HEK293T (cell line): ENCODE results near the gene SERGEF.

Experiments used
- CTCF ChIA-PET: fragments of 350-600 bp; formaldehyde crosslinking; extraction: SDS; loops from one replicate; lab custom pipeline; 2021; ENCODE audit warnings: antibody characterized with exemption, inconsistent platforms; lab: Yijun Ruan, JAX
- POLR2A ChIA-PET: fragments of 350-600 bp; formaldehyde crosslinking; extraction: SDS; loops from one replicate; lab custom pipeline; 2020; ENCODE audit warnings: antibody characterized with exemption, inconsistent platforms; lab: Yijun Ruan, JAX
- DNase-seq: peaks from one replicate; pipeline ENCODE4 v3.0.0; 2012; ENCODE audit warnings: mixed read lengths; ENCODE audit errors: extremely low spot score
- ARNT ChIP-seq: fragments of 450-650 bp; IDR thresholded peaks from 2 replicates; pipeline ENCODE4 v1.6.1; 2017; ENCODE audit warnings: mild to moderate bottlenecking
- BHLHE40 ChIP-seq: fragments of 450-650 bp; IDR thresholded peaks from 2 replicates; pipeline ENCODE4 v1.6.1; 2016; ENCODE audit warnings: mild to moderate bottlenecking, moderate library complexity, borderline replicate concordance
- CTBP1 ChIP-seq: fragments of 450-650 bp; IDR thresholded peaks from 2 replicates; pipeline ENCODE4 v1.6.1; 2016; ENCODE audit warnings: borderline replicate concordance
- ELF4 ChIP-seq: fragments of 450-650 bp; IDR thresholded peaks from 2 replicates; pipeline ENCODE4 v1.6.1; 2017; ENCODE audit warnings: antibody characterized with exemption
- FOXA1 ChIP-seq: fragments of 450-650 bp; IDR thresholded peaks from 2 replicates; pipeline ENCODE4 v1.6.1; 2016; ENCODE audit warnings: mild to moderate bottlenecking
- FOXK2 ChIP-seq: fragments of 450-650 bp; IDR thresholded peaks from 2 replicates; pipeline ENCODE4 v1.6.1; 2016; ENCODE audit warnings: mild to moderate bottlenecking
- FOXM1 ChIP-seq: fragments of 450-650 bp; IDR thresholded peaks from 2 replicates; pipeline ENCODE4 v1.6.1; 2017; ENCODE audit warnings: mild to moderate bottlenecking, borderline replicate concordance
- HDGF ChIP-seq: fragments of 450-650 bp; IDR thresholded peaks from 2 replicates; pipeline ENCODE4 v1.6.1; 2017; ENCODE audit warnings: antibody characterized with exemption, borderline replicate concordance
- L3MBTL2 ChIP-seq: fragments of 450-650 bp; conservative IDR thresholded peaks from 2 replicates; pipeline ENCODE4 v1.6.1; 2016; ENCODE audit warnings: mild to moderate bottlenecking
- LEF1 ChIP-seq: fragments of 450-650 bp; IDR thresholded peaks from 2 replicates; pipeline ENCODE4 v1.6.1; 2017; ENCODE audit warnings: mild to moderate bottlenecking, borderline replicate concordance
- NFRKB ChIP-seq: fragments of 450-650 bp; IDR thresholded peaks from 2 replicates; pipeline ENCODE4 v1.6.1; 2016; ENCODE audit warnings: mild to moderate bottlenecking, moderate library complexity
- SP1 ChIP-seq: fragments of 450-650 bp; IDR thresholded peaks from 2 replicates; pipeline ENCODE4 v1.6.1; 2017
- SUZ12 ChIP-seq: fragments of 450-650 bp; IDR thresholded peaks from 2 replicates; pipeline ENCODE4 v1.6.1; 2016; ENCODE audit warnings: mild to moderate bottlenecking
- TARDBP ChIP-seq: fragments of 450-650 bp; IDR thresholded peaks from 2 replicates; pipeline ENCODE4 v1.6.1; 2016
- ZNF384 ChIP-seq: fragments of 450-650 bp; IDR thresholded peaks from 2 replicates; pipeline ENCODE4 v1.6.1; 2016
- TF ChIP-seq, protein P1 (sequence below): fragments of 450-650 bp; IDR thresholded peaks from 2 replicates; pipeline ENCODE4 v1.6.1; 2016

SERGEF gene

DNA sequence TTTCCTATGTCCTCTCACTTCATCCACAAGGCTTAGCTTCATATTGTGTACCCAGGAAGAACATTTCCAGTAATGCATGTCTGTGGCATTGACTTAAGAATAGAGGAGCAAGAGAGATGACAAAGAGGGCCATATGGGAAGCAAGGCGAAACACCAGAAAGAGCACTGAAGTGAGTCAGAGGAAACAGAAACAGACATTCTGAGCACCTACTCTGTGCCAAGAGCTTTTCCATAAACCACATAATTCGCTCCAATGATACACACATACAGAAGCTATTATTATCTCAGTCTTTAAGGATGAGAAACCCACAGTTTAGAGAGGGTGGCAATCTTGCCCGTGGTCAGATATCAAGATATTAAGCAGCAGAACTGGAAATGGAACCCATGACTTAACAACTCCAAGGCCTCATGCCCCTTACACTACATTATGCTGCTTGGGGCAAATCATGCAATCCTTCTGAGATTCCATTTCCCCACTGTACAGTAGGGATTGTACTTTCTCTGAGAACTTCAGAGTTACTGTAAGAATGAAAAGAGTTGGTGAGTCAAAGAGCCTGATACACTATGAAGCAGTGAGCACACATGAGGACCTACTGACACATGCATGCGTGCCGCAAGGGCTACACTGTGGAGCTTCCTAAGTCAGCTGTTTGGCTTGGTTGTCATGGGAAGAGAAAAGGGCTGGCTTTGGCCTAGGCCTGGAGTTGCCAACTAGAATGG is 151.7 kb downstream of the SERGEF start:
- CTCF ChIA-PET = no interaction called here
- TF ChIP-seq CTBP1 = no peak
- TF ChIP-seq ARNT = no peak
- POLR2A ChIA-PET = no interaction called here
- DNase-seq = no peak

DNA sequence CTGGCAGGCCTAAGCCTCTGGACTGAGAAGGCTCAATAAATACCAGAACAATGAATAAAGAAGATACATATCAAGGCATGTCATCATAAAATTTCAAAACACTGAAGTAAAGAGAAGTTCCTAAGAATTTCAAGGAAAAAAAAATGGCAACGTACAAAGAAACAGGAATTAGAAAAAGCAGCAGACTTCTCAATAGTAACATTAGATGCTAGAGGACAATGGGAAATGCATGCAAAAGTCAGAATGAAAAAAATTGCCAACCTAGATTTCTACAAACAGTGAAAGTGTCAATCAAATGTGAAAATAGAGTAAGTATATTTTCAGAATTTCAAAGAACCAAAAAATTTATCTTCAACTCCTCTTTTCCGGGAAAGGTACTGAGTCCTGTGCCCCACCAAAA is 153.3 kb downstream of the SERGEF start:
- no peak for TF ChIP-seq L3MBTL2
- TF ChIP-seq, protein P1, sequence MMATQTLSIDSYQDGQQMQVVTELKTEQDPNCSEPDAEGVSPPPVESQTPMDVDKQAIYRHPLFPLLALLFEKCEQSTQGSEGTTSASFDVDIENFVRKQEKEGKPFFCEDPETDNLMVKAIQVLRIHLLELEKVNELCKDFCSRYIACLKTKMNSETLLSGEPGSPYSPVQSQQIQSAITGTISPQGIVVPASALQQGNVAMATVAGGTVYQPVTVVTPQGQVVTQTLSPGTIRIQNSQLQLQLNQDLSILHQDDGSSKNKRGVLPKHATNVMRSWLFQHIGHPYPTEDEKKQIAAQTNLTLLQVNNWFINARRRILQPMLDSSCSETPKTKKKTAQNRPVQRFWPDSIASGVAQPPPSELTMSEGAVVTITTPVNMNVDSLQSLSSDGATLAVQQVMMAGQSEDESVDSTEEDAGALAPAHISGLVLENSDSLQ = peak; percentile 15; the same call in 1 of the 2 replicates
- POLR2A ChIA-PET = no interaction called here
- no peak for DNase-seq
- CTCF ChIA-PET = no interaction called here

DNA sequence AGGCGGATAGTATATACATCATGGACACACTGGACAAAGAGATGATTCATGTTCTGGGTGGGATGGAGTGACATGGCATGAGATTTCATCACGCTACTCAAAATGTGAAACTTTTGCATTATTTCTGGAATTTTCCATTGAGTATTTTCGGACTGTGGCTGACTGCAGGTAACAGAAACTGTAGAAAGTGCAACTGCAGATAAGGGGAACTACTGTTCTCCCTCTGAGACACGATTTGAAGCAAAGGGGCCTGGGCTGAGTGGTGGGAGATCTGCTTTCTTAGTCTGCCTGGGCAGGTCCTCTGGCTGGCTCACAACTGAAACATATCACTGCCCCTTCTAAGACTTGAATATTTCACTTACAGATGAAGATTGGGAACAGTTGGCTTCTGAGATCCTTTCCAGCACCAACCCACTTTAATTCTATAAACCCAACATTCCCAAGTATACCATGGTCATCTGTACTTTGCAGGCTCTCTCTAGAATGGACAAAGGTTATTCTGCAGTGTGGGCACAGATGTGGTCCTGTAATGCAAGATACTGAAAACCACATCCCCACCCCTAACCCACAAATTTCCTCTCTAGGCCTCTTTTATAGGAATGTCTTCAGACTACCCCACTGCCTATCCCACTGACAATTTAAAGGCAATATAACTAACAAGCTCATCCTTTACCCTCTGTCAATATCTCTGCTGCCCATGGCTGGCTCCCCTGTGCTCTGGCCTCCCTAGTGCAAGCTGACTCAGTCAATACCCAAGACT is 157.1 kb downstream of the SERGEF start:
- DNase-seq = no peak
- ChIA-PET CTCF (no interaction called here), POLR2A (no interaction called here)
- TF ChIP-seq FOXM1 = no peak
- no peak for TF ChIP-seq NFRKB
- no peak for TF ChIP-seq HDGF
- TF ChIP-seq SUZ12 = no peak
- no peak for TF ChIP-seq SP1
- TF ChIP-seq, protein P1 = no peak
- TF ChIP-seq ZNF384 = no peak
- TF ChIP-seq LEF1 = no peak
- no peak for TF ChIP-seq TARDBP
- no peak for TF ChIP-seq FOXK2
- no peak for TF ChIP-seq ELF4
- TF ChIP-seq L3MBTL2 = no peak
- TF ChIP-seq FOXA1 = no peak
- TF ChIP-seq ARNT = no peak

DNA sequence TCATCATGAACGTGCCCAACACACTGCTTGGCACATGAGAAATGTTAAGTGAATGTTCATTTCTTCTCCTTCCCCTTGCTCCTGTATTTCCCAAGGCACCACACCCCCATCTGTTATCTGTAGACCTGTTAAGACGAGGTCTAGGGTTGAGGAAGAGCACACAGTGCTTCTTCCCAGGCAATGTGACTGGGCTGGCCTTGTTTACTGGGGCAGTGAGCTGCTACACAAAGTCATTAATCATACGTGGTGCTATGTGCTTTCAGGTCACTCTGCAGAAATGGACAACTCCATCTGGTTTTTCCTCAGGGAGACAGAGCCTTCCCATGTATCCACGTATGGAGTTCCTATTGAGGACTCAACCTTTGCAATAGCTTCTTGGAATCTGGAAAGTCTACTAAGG is 159.6 kb downstream of the SERGEF start:
- no peak for DNase-seq
- CTCF ChIA-PET = interaction anchor here (2.1 kb wide), 1 partner anchor 11 kb away, joined by 12 read pairs; no protein-coding TSS in a partner anchor
- no peak for TF ChIP-seq LEF1
- TF ChIP-seq L3MBTL2 = no peak
- no peak for TF ChIP-seq SP1
- TF ChIP-seq ELF4 = no peak
- TF ChIP-seq HDGF = no peak
- TF ChIP-seq TARDBP = no peak
- no peak for TF ChIP-seq NFRKB
- no peak for TF ChIP-seq ZNF384
- no peak for TF ChIP-seq FOXA1
- no peak for TF ChIP-seq FOXM1
- no peak for TF ChIP-seq CTBP1
- TF ChIP-seq BHLHE40 = no peak
- TF ChIP-seq ARNT = no peak
- TF ChIP-seq SUZ12 = no peak
- TF ChIP-seq, protein P1 = no peak
- TF ChIP-seq FOXK2 = no peak
- POLR2A ChIA-PET = no interaction called here

DNA sequence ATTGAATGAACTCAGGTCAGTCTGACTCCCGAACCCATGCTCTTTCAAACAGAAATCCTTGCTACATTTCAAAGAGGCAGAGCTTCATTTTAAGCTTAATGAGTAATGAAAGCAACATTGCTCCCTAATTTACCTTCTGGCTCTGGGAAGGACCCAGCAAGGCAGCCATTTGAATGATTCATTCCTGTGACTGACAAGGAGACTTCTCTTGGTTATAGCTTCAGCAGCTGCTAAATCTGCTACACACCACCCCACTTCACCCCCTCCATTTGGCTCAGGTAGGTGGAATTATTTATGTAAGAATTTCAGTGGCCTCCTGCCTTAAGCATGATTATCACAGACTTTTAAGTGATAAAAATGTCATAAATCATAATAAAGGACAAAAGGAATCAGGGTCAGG is 160.6 kb downstream of the SERGEF start:
- no peak for DNase-seq
- ChIA-PET POLR2A (no interaction called here), CTCF (no interaction called here)
- TF ChIP-seq TARDBP (no peak), ZNF384 (no peak), FOXK2 (no peak), HDGF (no peak), ELF4 (no peak), SP1 (no peak), FOXA1 (no peak), SUZ12 (no peak), NFRKB (no peak)

DNA sequence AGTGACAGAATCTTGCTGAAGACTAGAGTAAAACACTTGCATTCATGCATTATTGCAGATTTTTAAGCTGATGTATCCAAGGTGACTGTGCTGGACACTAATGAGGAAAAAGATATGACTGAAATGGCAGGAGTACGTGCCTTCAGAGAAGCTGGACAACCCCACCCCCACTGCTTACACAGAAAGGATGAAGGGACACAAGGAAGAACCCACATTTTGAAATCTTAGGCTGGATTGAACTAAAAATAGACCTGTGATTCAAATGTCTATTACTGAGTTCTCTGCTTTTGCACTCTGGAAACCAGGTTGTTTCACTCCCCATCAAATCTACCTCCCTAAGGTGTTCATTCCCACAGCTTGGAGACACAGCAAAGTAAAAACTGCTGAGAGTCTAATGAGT is 161.2 kb downstream of the SERGEF start:
- TF ChIP-seq HDGF = no peak
- TF ChIP-seq BHLHE40 = no peak
- no peak for TF ChIP-seq ZNF384
- no peak for TF ChIP-seq TARDBP
- TF ChIP-seq L3MBTL2 = no peak
- no peak for TF ChIP-seq NFRKB
- TF ChIP-seq CTBP1 = no peak
- no peak for TF ChIP-seq SUZ12
- TF ChIP-seq SP1 = no peak
- TF ChIP-seq ELF4 = no peak
- TF ChIP-seq, protein P1 = no peak
- TF ChIP-seq LEF1 = no peak
- TF ChIP-seq FOXK2 = no peak
- TF ChIP-seq FOXA1 = no peak
- no peak for TF ChIP-seq ARNT
- TF ChIP-seq FOXM1 = no peak
- ChIA-PET CTCF (no interaction called here), POLR2A (no interaction called here)
- no peak for DNase-seq
